H1 (cell line): Measurements from ENCODE around the gene CCDC107. TPM values are rescaled to one million over a fixed set of nuclear protein-coding genes. Genes with fewer than 3 reads are reported as not detected.

Experiments used
- CTCF ChIA-PET: fragments of 300-600 bp; sonication (Branson Sonifier 250); formaldehyde crosslinking; loops from one replicate; lab custom pipeline; 2021; ENCODE audit not compliant: partially characterized antibody; lab: Charles Lee
- POLR2A ChIA-PET: fragments of 300-600 bp; sonication (Branson Sonifier 250); formaldehyde crosslinking; loops from one replicate; lab custom pipeline; 2021; ENCODE audit warnings: inconsistent platforms; ENCODE audit not compliant: partially characterized antibody; lab: Charles Lee
- DNase-seq, 2 experiments: peaks; one replicate each; pipeline versions ENCODE4 v3.0.0 to v3.0.0-alpha.2; 2010 to 2022; ENCODE audit warnings: low spot score in 2 of 2, low read depth in 1 of 2, mixed read lengths in 1 of 2
- FAIRE-seq: peaks from 2 replicates; lab custom pipeline; 2011; peaks lifted over from hg19 to GRCh38; lab: Jason Lieb, UNC
- H2AFZ ChIP-seq: 2 replicates; pipeline ENCODE4 v1.8.1; 2012; ENCODE audit warnings: low read length, inconsistent platforms
- H2AK5ac ChIP-seq: 2 replicates; pipeline ENCODE4 v1.6.1; 2013; ENCODE audit warnings: low read depth, low read length
- H2BK120ac ChIP-seq: replicated peaks from 2 replicates; pipeline ENCODE3; 2013; ENCODE audit warnings: low read depth, low read length, inconsistent platforms
- H2BK12ac ChIP-seq: 2 replicates; pipeline ENCODE4 v1.6.1; 2013; ENCODE audit warnings: low read depth, low read length
- H2BK15ac ChIP-seq: 2 replicates; pipeline ENCODE4 v1.6.1; 2013; ENCODE audit warnings: low read length
- H2BK20ac ChIP-seq: 2 replicates; pipeline ENCODE4 v1.6.1; 2013; ENCODE audit warnings: low read length
- H2BK5ac ChIP-seq: 2 replicates; pipeline ENCODE4 v1.6.1; 2013; ENCODE audit warnings: low read depth, low read length
- H3K14ac ChIP-seq: 2 replicates; pipeline ENCODE4 v1.6.1; 2013; ENCODE audit warnings: inconsistent platforms; ENCODE audit not compliant: insufficient read length
- H3K18ac ChIP-seq: 2 replicates; pipeline ENCODE4 v1.6.1; 2013; ENCODE audit warnings: low read length; ENCODE audit errors: extremely low read depth
- H3K23ac ChIP-seq: 2 replicates; pipeline ENCODE4 v1.6.1; 2013; ENCODE audit warnings: inconsistent platforms; ENCODE audit not compliant: insufficient read length
- H3K23me2 ChIP-seq: 2 replicates; pipeline ENCODE4 v1.6.1; 2013; ENCODE audit warnings: low read depth, low read length
- H3K27ac ChIP-seq: 2 replicates; pipeline ENCODE4 v1.6.1; 2011; ENCODE audit warnings: low read depth, low read length, inconsistent platforms
- H3K27me3 ChIP-seq, 4 experiments: replicated peaks in 1 of 4; 1 replicate in 1 of 4; 2 replicates in 3 of 4; pipeline versions ENCODE4 v1.6.1 to v1.8.1; 2011 to 2013; ENCODE audit warnings: low read length in 3 of 4, mild to moderate bottlenecking in 3 of 4, inconsistent platforms in 2 of 4, mixed read lengths in 2 of 4, moderate library complexity in 1 of 4; ENCODE audit not compliant: control insufficient read depth in 3 of 4, insufficient read depth in 3 of 4; ENCODE audit errors: extremely low read depth in 1 of 4
- H3K36me3 ChIP-seq, 4 experiments: 2 replicates each; pipeline versions ENCODE4 v1.6.1 to v1.8.1; 2011 to 2013; ENCODE audit warnings: mild to moderate bottlenecking in 4 of 4, low read length in 3 of 4, moderate library complexity in 2 of 4, control low read depth in 1 of 4, inconsistent platforms in 1 of 4; ENCODE audit not compliant: insufficient read depth in 4 of 4, control insufficient read depth in 2 of 4
- H3K4ac ChIP-seq: replicated peaks from 2 replicates; pipeline ENCODE3; 2013; ENCODE audit warnings: low read length, low read depth, mixed read lengths, inconsistent platforms; ENCODE audit not compliant: insufficient read length
- H3K4me1 ChIP-seq, 4 experiments: replicated peaks in 1 of 4; 1 replicate in 1 of 4; 2 replicates in 3 of 4; pipeline versions ENCODE4 v1.6.1 to v1.8.1; 2011 to 2013; ENCODE audit warnings: low read length in 3 of 4, inconsistent platforms in 2 of 4, mixed read lengths in 1 of 4; ENCODE audit not compliant: insufficient read depth in 4 of 4, control insufficient read depth in 3 of 4
- H3K4me2 ChIP-seq, 2 experiments: 2 replicates each; pipeline versions ENCODE4 v1.6.1 to v1.8.1; 2011 to 2013; ENCODE audit warnings: low read depth in 2 of 2, low read length in 2 of 2, control low read depth in 1 of 2, inconsistent platforms in 1 of 2, mild to moderate bottlenecking in 1 of 2; ENCODE audit not compliant: insufficient read depth in 1 of 2
- H3K4me3 ChIP-seq, 4 experiments: fragments of 200-600, 300-600 bp in 1 of 4; sonication (generic), shearing (Covaris generic), sonication (Bioruptor Twin) in 1 of 4; 2 replicates each; pipeline versions ENCODE4 v1.5.1 to v1.8.1; 2011 to 2016; ENCODE audit warnings: low read length in 4 of 4, low read depth in 3 of 4, control low read depth in 2 of 4, inconsistent platforms in 2 of 4, mild to moderate bottlenecking in 2 of 4, mixed read lengths in 1 of 4, moderate library complexity in 1 of 4; ENCODE audit not compliant: insufficient read depth in 2 of 4; ENCODE audit errors: extremely low read depth in 1 of 4
- H3K56ac ChIP-seq: replicated peaks from 2 replicates; pipeline ENCODE3; 2013; ENCODE audit warnings: low read depth, mild to moderate bottlenecking, mixed read lengths, low read length, inconsistent platforms; ENCODE audit not compliant: insufficient read length
- H3K79me1 ChIP-seq: 2 replicates; pipeline ENCODE4 v1.6.1; 2013; ENCODE audit warnings: low read depth, low read length, control low read depth
- H3K79me2 ChIP-seq, 2 experiments: 2 replicates each; pipeline versions ENCODE4 v1.6.1 to v1.8.1; 2012 to 2013; ENCODE audit warnings: low read length in 2 of 2, mild to moderate bottlenecking in 2 of 2, inconsistent platforms in 1 of 2; ENCODE audit not compliant: insufficient read depth in 2 of 2, control insufficient read depth in 1 of 2
- H3K9ac ChIP-seq, 4 experiments: replicated peaks in 1 of 4; 1 replicate in 1 of 4; 2 replicates in 3 of 4; pipeline versions ENCODE4 v1.6.1 to v1.8.1; 2011 to 2013; ENCODE audit warnings: low read depth in 3 of 4, low read length in 3 of 4, control low read depth in 2 of 4, mild to moderate bottlenecking in 2 of 4, moderate library complexity in 2 of 4, inconsistent platforms in 1 of 4; ENCODE audit errors: extremely low read depth in 1 of 4
- H3K9me3 ChIP-seq, 2 experiments: 2 replicates each; pipeline versions ENCODE4 v1.6.1 to v1.8.1; 2012 to 2013; ENCODE audit warnings: mild to moderate bottlenecking in 2 of 2, moderate library complexity in 2 of 2, control low read depth in 1 of 2, inconsistent platforms in 1 of 2, low read depth in 1 of 2, low read length in 1 of 2, mixed read lengths in 1 of 2; ENCODE audit not compliant: insufficient read depth in 2 of 2
- H4K20me1 ChIP-seq, 2 experiments: replicated peaks in 1 of 2; 2 replicates each; pipeline versions ENCODE3 to v1.8.1; 2011 to 2013; ENCODE audit warnings: inconsistent platforms in 2 of 2, low read length in 2 of 2, mild to moderate bottlenecking in 1 of 2; ENCODE audit not compliant: insufficient read depth in 2 of 2, control insufficient read depth in 1 of 2
- H4K5ac ChIP-seq: 2 replicates; pipeline ENCODE4 v1.6.1; 2013; ENCODE audit warnings: low read length, low read depth, mixed read lengths, inconsistent platforms; ENCODE audit not compliant: insufficient read length
- H4K8ac ChIP-seq: 2 replicates; pipeline ENCODE4 v1.8.0; 2013; ENCODE audit warnings: mild to moderate bottlenecking, moderate library complexity, low read length, inconsistent platforms; ENCODE audit not compliant: insufficient read depth; ENCODE audit errors: extremely low read depth
- H4K91ac ChIP-seq: replicated peaks from 2 replicates; pipeline ENCODE3; 2013; ENCODE audit warnings: low read length, mixed read lengths, inconsistent platforms; ENCODE audit not compliant: insufficient read length
- BRCA1 ChIP-seq: IDR thresholded peaks from 2 replicates; pipeline ENCODE4 v1.6.1; 2012; ENCODE audit warnings: low read depth, low read length, improper control_type of control experiment
- EZH2 ChIP-seq: fragments of 200-600 bp; sonication (generic); IDR thresholded peaks from 2 replicates; pipeline ENCODE4 v1.7.1; 2012; ENCODE audit warnings: low read depth, mild to moderate bottlenecking, moderate library complexity, low read length, inconsistent platforms; ENCODE audit not compliant: severe bottlenecking
- FOSL1 ChIP-seq: IDR thresholded peaks from 2 replicates; pipeline ENCODE4 v1.6.1; 2011; ENCODE audit warnings: mild to moderate bottlenecking, low read depth, low read length, moderate library complexity; ENCODE audit not compliant: insufficient read depth
- JUND ChIP-seq: IDR thresholded peaks from 2 replicates; pipeline ENCODE4 v1.6.1; 2011; ENCODE audit warnings: mild to moderate bottlenecking, improper control_type of control experiment, low read length
- KDM5A ChIP-seq: fragments of 200-600 bp; IDR thresholded peaks from 2 replicates; pipeline ENCODE4 v1.7.1; 2012; ENCODE audit warnings: mild to moderate bottlenecking, low read length, inconsistent platforms, mixed read lengths
- PHF8 ChIP-seq: fragments of 200-600 bp; sonication (generic); conservative IDR thresholded peaks from 2 replicates; pipeline ENCODE4 v1.7.1; 2012; ENCODE audit warnings: low read depth, mild to moderate bottlenecking, inconsistent platforms, low read length, moderate library complexity
- WGBS, 2 experiments: shearing (Covaris generic) in 1 of 2; methylation state at CpG; one replicate each; pipeline versions ENCODE4 v1.1.6 to v1.1.7; 2013 to 2015; ENCODE audit warnings: low lambda C conversion rate in 2 of 2, mixed read lengths in 2 of 2, inconsistent platforms in 1 of 2, low coverage in 1 of 2, missing lambda C conversion rate in 1 of 2; ENCODE audit not compliant: insufficient replicate concordance in 2 of 2, insufficient coverage in 1 of 2, insufficient read length in 1 of 2; ENCODE audit errors: extremely low coverage in 1 of 2, missing lambda C conversion rate in 1 of 2; 5-methylcytosine and 5-hydroxymethylcytosine counted together
- polyA plus RNA-seq, 7 experiments: library from polyadenylated mRNA; depleted of rRNA in 3 of 7; stranded (reverse) in 5 of 7; unstranded in 2 of 7; fragments of >200 nt in 5 of 7; fragments of 200-250 nt in 2 of 7; gene quantifications; 1 replicate in 5 of 7; 2 replicates in 1 of 7; 4 replicates in 1 of 7; pipeline versions ENCODE4 v1.2.1 to v1.2.3, GENCODE V29; 2011 to 2013; ENCODE audit warnings: missing spikeins in 2 of 7, mixed read lengths in 2 of 7
- total RNA-seq: library from RNA; stranded (reverse); fragmentation: NEBNext Ultra II Directional; extraction: Animal tissue kit (Norgen Biotek cat#: 25700); gene quantifications from 2 replicates; pipeline ENCODE4 v1.2.1, GENCODE V29; 2021

The CCDC107 gene
- total and polyA plus RNA-seq, 2 of the 8 experiments (the other 6 are each of a cell fraction or from before 2014, with no cell fraction given), result 8.2 to 9.0 TPM

- Histone ChIP-seq H2BK12ac (no peak overlapping the region), H2AK5ac (no peak overlapping the region), H3K23ac (no peak overlapping the region), H3K27ac (no peak overlapping the region), H2BK15ac (no peak overlapping the region), H3K79me1 (no peaks in the 10 kb centered on the region), H2BK5ac (no peak overlapping the region), H3K56ac (no peak overlapping the region), H4K20me1 (no peaks in the 10 kb centered on the region), H3K9ac (no peak overlapping the region), H3K36me3 (no peaks in the 10 kb centered on the region; a peak in 2 of 8 replicates), H3K23me2 (no peaks in the 10 kb centered on the region), H2AFZ (no peak overlapping the region), H3K4ac (no peak overlapping the region), H3K79me2 (no peaks in the 10 kb centered on the region), H4K91ac (no peak overlapping the region), H3K4me3 (no peak overlapping the region), H3K9me3 (peaks cover 0 to 2% of the 10 kb centered on the region in 2 experiments; a peak in 1 of 4 replicates), H3K14ac (no peak overlapping the region), H2BK120ac (no peak overlapping the region), H3K4me2 (no peak overlapping the region), H4K8ac (no peak overlapping the region), H3K18ac (no peak overlapping the region), H3K27me3 (no peaks in the 10 kb centered on the region), H4K5ac (no peak overlapping the region), H3K4me1 (no peaks in the 10 kb centered on the region), H2BK20ac (no peak overlapping the region)
- ChIA-PET POLR2A (interaction anchor here (0.7 kb wide), 1 partner anchor 19 kb away, joined by 3 read pairs; the partner anchor contains the start of genes CCDC107 and RMRP), CTCF (interaction anchor here (1.0 to 1.3 kb wide), 2 partner anchors 28 to 187 kb away, joined by 3 to 4 read pairs; no protein-coding TSS in a partner anchor)
- 88% methylated on average over 1 of the region's 1 CpG; no CpG with 5 or more reads in 1 of the 2 experiments for WGBS, 2 experiments
- TF ChIP-seq EZH2 (no peak), JUND (no peak), KDM5A (no peak), PHF8 (no peak), FOSL1 (no peak), BRCA1 (no peak)
- DNase-seq (no peak), FAIRE-seq (peak; percentile 45)
Measured at GRCh38 chr9:35639631-35640030, 18.5 kb upstream of the CCDC107 start.
